ENCODE measurements around the gene SERTAD3.
A peak's percentile ranks its signal among the peaks of the same experiment; 100 is the strongest.
"Not testable (repeated sequence)": the region's sequence is repeated elsewhere in the genome, so short reads cannot be mapped to it uniquely, and the experiment has no call there.

Gene SERTAD3, protein sequence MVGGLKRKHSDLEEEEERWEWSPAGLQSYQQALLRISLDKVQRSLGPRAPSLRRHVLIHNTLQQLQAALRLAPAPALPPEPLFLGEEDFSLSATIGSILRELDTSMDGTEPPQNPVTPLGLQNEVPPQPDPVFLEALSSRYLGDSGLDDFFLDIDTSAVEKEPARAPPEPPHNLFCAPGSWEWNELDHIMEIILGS

DNA sequence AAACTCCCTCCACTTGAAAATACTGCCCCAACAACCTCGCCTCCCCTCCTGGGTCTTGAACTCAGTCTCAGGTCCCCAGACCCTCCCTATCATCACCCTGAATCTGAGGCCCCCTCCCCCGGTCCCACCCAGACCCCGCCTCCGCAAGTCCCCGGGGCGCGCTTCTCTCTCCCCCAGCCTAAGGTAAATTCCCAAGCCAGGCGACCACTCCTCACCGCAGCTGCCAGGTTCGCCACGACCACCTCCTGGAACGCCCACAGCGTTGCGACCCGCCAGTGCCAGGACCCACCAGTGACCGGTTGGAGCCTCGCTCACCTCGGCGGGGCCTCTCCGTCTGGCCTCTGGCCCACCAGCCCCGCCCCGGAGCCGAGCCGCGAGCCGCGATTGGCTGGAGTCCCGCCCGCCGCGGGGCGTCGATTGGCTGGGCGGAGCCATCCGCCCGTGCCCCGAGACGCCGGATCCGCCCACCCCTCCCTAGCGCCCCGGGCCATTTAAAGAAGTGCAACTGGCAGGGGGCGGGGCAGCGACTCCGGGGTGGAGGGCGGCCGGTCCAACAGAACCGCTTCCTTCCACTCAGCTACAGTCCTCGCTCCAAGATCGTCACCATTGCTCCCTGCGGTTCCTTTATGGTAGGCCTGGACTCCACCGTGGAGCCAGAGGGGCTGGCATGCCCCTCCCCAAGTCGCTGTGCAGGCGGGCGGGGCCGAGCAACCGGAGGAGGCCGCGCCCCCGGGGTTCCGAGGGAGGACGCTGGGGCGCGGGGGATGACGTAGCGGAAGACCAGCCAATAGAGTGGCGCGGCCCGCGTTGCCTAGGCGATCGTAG is at the start of gene SERTAD3:
Gene SERTAD3 (minus strand): TSS at position 336 of the 825 bp plus-strand sequence. CDS start 2,255 bp downstream, outside the sequence.
- DNase-seq (ENCODE audit: low read depth in 2 of 2) = peak; percentile 95 to 96

DNA sequence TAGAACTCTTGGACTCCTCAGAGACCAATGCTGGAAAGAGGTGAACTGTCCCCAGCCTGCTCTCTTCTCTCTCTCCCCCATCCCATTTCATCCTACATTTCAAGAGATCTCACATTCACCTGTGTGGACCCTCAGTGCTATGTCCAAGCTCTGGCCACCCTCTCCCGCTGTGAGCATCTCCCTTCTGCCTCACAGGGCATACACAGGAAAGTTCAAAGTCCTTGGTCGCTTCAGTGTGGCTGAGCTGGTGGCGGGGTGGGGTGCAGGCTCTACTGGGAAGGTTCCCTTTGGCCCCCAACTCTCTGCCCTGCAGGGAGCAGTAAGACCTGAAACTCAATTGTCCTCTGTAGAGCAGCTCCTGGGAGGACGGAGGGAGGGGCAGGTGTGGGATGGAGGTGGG is 49.6 kb upstream of the SERTAD3 start:
- no peak for DNase-seq (ENCODE audit: low read depth in 2 of 2)

DNA sequence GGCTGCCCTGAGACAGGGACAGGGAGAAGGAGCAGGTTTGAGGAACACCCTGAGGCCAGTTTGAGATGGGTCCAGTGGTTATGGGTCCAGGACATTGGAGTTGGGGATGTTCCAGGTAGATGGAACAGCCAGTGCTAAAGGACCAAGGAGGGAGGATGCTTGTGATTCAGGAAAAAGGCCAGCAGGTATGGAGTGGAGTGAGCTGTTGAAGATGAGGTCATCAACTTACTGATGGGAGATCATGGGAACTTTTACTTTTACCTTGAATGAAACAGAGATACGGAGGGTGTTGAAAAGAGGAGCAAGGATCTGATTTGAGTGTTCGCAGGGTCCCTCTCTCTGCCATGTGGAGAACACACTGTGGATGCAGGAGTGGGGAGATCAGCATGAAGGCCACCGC is 48.1 kb upstream of the SERTAD3 start:
- no peak for DNase-seq (ENCODE audit: low read depth in 2 of 2)

DNA sequence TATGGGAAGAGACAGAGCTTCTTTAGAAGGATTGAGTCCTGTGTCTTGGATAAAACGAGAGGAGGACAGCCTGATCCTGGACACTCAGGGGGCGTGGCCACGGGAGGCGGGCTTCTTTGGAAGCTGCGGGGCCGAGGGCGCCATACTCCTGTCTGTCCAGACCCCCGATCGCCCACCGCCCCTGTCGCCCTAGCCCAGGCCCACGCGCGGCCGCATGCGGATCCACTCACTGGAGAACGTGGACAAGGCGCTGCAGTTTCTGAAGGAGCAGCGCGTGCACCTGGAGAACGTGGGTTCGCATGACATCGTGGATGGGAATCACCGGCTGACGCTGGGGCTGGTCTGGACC is 45.7 kb upstream of the SERTAD3 start:
- no peak for DNase-seq (ENCODE audit: low read depth in 2 of 2)

DNA sequence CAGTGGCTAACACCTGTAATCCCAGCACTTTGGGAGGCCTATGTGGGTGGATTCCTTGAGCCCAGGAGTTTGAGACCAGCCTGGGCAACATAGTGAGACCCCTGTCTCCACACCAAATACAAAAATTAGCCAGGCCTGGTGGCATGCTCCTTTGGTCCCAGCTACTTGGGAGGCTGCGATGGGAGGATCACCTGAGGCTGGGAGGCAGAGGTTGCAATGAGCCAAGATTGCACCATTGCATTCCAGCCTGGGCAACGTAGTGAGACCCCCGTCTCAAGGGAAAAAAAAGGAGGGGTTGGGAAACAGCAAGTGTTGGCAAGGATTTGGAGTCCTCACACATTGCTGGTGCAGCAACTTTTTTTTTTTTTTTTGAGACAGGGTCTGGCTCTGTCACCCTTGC is 41.9 kb upstream of the SERTAD3 start:
- no peak for DNase-seq (ENCODE audit: low read depth in 2 of 2)

DNA sequence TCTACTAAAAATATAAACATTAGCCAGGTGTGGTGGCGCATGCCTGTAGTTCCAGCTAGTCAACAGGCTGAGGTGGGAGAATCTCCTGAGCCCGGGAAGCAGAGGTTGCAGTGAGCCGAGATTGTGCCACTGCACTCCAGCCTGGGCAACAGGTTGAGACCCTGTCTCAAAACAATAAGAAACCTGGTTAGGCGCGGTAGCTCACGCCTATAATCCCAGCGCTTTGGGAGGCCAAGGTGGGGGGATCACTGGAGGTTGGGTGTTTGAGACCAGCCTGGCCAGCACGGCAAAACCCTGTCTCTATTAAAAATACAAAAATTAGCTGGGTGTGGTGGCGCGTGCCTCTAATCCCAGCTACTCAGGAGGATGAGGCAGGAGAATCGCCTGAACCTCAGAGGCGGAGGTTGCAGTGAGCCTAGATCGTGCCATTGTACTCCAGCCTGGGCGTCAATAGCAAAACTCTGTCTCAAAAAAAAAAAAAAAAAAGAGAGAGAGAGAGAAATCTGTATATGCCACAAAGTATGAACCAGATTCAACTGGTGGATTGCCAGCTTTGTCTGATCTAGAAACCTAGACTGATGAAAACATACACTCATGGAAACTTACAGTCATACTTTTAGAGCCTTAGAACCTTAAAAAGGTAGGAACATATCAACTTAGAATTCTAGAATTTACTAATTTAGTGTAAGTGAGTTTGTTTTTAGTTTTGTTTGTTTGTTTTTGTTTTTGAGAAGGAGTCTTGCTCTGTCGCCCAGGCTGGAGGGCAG is 31.9 kb upstream of the SERTAD3 start:
- DNase-seq (ENCODE audit: low read depth in 2 of 2) = not testable (repeated sequence)

DNA sequence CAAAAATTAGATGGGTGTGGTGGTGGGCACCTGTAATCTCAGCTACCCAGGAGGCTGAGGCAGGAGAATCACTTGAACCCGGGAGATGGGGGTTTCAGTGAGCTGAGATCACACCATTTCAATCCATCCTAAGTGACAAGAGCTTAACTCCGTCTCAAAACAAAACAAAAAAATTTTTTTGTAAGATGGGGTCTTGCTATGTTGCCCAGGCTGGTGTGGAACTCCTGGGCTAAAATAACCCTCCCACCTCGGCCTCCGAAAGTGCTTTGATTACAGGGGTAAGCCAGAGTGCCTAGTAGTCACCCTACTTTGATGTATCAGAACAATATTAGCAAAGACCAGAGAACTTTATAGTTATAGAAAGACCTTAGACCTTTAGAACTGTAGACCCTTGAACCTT is 30.6 kb upstream of the SERTAD3 start:
- no peak for DNase-seq (ENCODE audit: low read depth in 2 of 2)

DNA sequence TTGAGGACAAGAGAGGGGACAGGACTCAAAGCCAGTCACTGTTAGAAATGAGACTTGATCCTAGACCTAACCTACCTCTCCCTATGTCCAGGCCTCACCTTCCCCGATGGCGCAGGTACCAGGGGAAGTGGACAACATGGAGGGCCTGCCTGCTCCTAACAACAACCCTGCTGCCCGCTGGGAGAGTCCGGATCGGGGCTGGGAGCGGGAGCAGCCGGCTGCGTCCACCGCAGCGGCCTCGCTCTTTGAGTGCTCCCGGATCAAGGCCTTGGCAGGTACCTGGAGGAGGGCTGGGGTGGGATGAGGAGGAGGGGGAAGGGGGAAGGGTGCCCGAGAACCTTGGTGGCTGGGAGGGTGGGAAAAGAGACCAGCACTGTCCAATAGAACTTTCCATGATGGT is 28.4 kb upstream of the SERTAD3 start:
- DNase-seq (ENCODE audit: low read depth in 2 of 2) = no peak

DNA sequence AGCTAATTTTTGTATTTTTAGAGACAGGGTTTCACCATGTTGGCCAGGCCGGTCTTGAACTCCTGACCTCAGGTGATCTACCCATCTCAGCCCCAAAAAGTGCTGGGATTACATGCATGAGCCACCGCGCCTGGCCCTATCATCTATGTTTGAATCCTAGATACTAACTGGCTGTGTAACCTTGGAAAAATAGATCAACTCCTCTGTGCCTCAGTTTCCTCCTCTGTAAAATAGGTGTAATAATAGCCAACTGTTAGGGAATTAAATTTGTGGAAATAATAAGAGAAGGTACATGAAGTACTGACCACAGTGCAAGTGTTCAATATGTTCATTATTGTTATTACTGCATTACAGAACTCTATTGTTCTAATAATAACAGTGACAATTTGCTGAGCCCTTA is 27.0 kb upstream of the SERTAD3 start:
- no peak for DNase-seq (ENCODE audit: low read depth in 2 of 2)

DNA sequence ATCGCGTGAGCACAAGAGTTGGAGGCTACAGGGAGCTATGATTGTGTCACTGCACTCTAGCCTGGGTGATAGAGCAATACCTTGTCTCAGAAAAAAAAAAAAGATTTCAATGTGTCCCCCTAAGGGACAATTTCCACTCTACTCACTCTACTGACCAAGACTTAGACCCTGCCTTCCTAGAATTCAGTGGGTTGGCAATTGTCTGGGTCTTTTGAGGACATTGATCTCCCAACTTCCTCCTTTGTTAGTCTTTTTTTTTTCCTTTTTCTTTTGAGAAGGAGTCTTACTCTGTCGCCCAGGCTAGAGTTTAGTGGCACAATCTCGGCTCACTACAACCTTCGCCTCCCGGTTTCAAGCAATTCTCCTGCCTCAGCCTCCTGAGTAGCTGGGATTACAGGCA is 24.9 kb upstream of the SERTAD3 start:
- no peak for DNase-seq (ENCODE audit: low read depth in 2 of 2)

DNA sequence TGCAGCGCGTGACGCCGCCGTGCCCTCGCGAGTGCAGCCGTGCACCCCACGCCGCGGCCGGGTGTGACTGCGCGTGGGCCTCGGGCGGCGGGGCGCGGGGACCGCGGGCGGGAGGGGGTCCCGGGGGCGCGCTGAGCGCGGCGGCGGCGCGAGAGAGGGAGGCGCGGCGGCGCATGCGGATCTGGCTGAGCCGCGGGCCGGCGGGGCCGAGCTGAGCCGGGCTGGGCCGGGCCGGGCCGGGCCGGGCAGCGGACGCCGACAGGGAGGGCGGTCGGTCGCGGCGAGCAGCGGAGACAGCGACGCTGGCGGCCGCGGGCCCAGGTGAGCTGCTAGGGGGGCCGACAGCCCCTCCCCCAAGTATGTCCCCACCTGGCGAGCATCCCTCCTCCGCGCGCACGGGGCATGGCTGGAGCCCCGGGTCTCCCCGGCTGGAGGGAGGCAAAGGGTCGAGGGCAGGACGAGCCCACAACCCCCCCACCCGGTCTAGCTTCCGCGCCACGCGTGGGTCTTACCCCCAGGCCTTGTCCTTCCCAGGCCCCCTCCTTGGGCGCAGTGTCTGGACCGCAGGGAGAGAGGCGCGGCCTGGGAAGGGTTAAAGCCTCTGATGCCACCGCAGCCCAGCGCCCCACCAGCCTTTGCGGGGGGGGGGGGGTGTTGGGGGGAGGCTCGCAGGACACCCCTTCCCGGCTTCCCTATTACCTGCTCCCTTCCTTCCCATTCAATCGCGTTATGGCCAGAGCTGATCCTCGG is 23.0 kb upstream of the SERTAD3 start, which contains the start of gene SPTBN4:
Gene SPTBN4 (plus strand): TSS at position 17 of the 750 bp plus-strand sequence. CDS start 5,621 bp downstream, outside the sequence.
- no peak for DNase-seq (ENCODE audit: low read depth in 2 of 2)

DNA sequence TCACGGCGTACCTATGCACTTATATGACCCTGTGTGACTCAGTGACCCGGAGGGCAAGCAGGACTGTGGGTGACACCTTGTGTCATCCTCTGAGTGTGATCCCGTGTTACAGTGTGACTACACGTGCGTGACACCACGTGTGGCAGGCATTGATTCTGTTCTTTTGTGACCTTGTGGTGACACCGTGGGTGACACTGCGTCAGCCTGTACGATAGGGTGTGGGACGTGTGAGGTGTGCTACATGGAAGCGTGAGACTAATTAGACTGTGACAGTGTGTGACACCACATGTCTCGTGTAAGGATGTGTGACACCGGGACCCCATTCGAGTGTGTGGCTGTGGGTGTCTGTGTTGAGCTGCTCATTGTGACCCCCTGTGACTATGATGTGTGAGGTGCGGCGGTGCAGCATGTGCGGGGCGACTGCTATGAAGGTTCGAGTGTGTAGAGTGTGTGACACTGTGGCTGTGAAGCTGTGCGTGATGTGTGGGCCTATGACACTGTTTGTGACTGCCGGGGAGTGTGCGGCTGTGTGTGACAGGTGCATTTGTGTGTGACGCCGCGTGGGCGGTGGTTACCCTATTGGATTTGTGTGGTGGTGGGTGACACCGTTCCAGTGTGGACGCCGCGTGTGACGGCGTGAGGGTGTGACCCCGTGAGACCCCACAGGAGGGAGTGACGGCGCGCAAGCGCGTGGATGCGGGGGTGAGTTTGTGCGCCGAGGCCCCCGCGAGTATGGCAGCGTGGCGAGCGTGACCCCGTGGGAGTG is 22.3 kb upstream of the SERTAD3 start:
- DNase-seq (ENCODE audit: low read depth in 2 of 2) = peak in 1 of 2 donors; percentile 70

DNA sequence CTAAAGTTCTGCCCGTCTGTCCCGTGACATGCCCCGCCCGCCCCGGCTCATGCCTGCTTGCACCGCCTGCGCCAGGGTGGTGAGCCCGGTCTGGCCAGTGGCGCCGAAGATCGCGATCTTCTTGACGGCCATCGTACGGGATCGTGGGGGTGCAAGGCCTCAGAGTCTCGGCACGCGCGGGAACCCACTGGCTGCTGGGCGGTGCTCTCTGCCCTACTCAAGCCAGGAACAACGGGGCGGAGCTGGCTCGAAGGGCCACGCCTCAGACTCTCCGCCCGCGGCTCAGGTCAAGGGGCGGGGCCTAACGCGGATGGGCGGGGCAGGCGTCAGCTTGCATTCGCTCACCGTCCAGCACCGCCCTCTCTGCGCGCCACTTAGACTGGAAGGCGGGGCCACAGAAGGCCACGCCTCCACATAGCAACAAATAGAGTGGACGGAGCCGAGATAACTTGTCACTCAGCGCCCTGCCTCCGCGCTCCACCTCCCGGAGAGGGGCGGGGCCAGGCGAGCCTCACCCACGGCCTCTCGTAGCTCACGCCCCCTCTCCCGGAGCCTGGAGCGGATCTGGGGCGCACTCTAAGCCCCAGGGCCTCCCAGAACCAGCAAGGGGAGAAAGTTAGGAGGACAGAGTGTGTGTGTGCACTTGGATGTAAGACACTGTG is 21.6 kb upstream of the SERTAD3 start, which contains the start of gene BLVRB:
Gene BLVRB (minus strand): TSS at position 189 of the 662 bp plus-strand sequence. CDS start 57 bp downstream, at position 132.
- DNase-seq (ENCODE audit: low read depth in 2 of 2) = peak; percentile 97 to 98

DNA sequence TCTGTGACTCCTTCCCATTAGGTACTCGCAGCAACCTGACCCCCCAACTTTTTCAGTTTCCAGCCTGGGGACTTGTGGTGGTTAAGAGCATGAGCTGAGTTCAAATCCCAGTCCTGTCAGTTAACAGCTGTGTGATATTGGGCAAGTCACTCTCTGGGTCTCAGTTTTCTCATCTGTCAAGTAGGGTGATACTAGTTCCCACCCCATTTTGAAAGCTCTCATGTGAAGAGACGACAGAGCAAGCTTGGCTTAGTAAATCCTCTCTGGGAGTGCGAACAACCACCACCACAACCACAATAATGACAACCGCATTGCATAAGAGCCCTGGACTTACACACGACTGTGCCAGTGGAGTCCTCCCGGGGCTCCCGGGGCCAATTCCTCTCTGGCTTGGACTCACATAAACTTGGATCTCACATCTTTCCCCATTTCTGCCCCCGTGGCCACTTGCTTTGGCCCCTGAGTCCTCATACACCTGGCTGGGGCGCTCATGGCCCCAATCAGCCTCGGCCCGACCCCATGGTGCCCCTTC is 21.0 kb upstream of the SERTAD3 start:
- DNase-seq (ENCODE audit: low read depth in 2 of 2) = no peak

DNA sequence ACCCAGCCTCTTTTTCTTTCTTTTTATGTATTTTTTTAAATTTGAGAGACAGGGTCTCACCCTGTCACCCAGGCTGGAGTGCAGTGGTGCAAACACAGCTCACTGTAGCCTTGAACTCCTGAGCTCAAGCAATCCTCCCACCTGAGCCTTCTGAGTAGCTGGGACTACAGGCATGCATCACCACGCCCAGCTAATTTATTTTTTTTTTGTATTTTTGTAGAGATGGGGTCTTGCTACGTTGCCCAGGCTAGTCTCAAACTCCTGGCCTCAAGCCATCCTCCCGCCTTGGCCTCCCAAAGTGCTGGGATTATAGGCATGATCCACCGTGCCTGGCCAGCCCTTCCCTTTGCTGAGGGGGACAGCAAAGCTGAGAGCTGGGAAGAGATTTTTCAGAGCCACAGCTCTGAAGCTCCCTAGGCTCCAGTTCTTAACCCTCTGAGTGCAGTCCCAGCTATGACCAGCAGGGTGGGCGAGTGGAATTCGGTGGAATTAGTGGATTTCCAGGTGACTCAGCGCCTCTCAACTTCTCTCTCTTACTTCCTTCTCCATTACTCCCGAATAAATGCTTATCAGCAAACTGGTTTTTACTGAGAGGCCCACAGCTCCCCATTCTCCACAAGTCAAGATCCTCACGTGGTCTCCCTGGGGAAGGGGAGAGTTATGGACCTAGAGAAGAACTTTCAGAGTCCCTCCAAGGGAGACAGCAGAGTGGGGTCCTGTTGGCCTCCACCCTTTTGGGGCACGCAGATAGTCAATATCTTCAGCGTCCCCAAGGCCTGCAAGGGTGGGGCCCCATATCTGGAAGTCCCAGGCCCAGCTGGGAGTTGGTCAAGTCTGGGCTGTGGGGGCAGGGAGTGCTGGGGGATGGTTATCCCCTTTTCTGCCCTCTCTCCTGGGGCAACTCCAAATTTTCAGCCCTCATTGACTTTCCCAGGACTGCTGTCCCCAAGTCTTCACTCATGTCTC is 20.2 kb upstream of the SERTAD3 start:
- peak; percentile 34 to 49 for DNase-seq (ENCODE audit: low read depth in 2 of 2)

DNA sequence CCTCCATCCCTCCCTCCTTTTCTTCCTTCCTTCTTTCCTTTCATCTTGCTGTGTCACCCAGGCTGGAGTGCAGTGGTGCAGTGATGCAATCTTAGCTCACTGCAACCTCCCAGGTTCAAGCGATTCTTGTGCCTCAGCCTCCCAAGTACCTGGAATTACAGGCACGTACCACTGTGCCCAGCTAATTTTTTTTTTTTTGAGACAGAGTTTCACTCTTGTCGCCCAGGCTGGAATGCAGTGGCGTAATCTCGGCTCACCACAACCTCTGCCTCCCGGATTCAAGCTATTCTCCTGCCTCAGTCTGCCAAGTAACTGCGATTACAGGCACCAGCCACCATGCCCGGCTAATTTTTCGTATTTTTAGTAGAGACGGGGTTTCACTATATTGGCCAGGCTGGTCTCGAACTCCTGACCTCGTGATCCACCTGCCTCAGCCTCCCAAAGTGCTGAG is 19.5 kb upstream of the SERTAD3 start:
- not testable (repeated sequence) for DNase-seq (ENCODE audit: low read depth in 2 of 2)

DNA sequence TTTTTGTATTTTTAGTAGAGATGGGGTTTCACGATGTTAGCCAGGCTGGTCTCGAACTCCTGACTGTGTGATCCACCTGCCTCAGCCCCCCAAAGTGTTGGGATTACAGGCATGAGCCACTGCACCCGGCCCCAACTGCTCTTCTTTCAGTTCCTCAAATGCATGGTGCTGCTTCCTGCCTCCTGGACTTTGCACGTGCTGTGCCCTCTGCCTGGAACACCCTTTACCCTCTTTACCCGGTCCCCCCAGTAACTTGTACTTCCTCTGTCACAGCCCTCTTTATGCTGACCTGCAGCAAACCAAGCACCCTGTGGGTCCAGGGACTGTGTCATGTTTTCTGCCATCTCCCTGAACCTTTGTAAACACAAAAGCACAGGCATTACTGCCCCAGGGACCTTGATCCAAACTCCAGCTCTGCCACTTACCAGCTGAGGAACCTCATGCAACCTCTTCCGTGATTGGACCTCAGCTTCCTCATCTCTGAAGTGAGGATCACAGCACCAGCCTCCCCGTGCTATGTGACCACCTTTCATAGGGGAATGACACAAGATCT is 17.6 kb upstream of the SERTAD3 start:
- no peak for DNase-seq (ENCODE audit: low read depth in 2 of 2)

DNA sequence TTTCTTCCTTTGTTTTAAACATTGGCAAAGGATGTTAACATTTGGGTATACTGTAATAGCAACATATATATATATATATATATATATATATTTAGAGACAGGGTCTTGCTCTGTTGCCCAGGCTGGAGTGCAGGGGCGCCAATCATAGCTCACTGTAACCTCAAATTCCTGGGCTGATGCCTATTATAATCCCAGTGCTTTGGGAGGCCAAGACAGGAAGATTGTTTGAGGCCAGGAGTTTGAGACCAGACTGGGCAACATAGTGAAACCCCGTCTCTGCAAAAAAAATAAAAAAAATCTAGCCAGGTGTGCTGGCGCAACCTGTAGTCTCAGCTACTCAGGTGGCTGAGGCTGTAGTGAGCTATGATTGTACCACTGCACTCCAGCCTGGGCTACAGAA is 16.1 kb upstream of the SERTAD3 start:
- no peak for DNase-seq (ENCODE audit: low read depth in 2 of 2)

DNA sequence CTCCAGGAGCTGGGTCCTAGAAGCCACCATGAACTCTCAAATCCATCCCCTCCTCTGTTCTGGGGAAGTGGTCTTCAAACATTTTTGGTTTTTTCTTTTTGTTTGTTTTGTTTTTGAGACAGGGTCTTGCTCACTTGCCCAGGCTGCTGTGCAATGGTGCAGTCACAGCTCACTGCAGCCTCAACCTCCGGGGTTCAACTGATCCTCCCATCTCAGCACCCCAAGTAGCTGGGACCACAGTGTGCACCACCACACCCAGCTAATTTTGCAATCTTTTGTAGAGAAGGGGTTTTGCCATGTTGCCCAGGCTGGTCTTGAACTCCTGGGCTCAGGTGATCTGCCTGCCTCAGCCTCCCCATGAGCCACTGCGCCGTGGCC is 14.5 kb upstream of the SERTAD3 start:
- DNase-seq (ENCODE audit: low read depth in 2 of 2) = no peak

Data from stimulated activated CD8-positive, alpha-beta memory T cell treated with anti-CD3 and anti-CD28 coated beads, Interleukin-15, amount 100 ng/mL, for 48 hours (primary cell).